ENCODE measurements around the gene PTPRN2. TPM values are rescaled to one million over a fixed set of nuclear protein-coding genes. Genes with fewer than 3 reads are reported as not detected.

The PTPRN2 gene
- total RNA-seq, 1 donor from 2014 or later: 11.4 TPM

- no peak for DNase-seq (ENCODE audit: low spot score, unreplicated experiment)
- Mint-ChIP-seq H3K27me3 (peaks cover 19% of the 10 kb centered on the region), H3K36me3 (ENCODE audit: insufficient read depth) (no peaks in the 10 kb centered on the region), H3K27ac (no peak overlapping the region), H3K4me3 (ENCODE audit: low read depth) (no peak overlapping the region), H3K9me3 (ENCODE audit: low read depth) (peaks cover 3% of the 10 kb centered on the region), H3K4me1 (ENCODE audit: low read depth) (no peaks in the 10 kb centered on the region)
- TF ChIP-seq CTCF (IDR thresholded peaks at IDR 0.05; ENCODE audit: unreplicated experiment): no peak
Observed at GRCh38 chr7:157927313-157927925, 660.2 kb downstream of the PTPRN2 start.

DNA sequence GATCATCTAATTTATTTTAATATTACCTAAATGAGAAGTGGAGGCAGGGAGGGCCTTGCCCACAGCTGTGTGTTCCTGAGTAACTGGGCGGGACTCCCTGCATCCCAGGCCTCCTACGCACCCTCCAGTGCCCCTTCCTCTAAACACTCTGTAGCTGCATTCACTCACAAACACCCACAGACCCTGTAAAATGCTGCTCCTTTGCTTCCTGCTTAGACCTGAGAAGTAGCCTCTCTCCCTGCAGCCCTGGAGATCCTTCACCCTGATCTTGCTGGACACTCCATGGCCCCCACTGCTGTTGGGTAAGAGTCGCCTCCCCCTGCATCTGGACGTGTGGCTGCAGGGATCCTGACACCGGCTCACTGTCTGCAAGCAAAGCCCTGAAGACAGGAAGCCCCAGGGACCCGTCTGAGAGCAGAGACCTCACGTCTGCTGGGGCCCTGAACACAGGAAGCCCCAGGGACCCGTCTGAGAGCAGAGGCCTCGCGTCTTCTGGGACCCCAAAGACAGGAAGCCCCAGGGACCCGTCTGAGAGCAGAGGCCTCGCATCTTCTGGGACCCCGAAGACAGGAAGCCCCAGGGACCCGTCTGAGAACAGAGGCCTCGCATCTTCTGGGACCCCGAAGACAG lies 661.0 kb downstream of the PTPRN2 start:
- H3K9me3 Mint-ChIP-seq (ENCODE audit: low read depth): no peaks in the 10 kb centered on the region
- no peak for DNase-seq (ENCODE audit: low spot score, unreplicated experiment)

DNA sequence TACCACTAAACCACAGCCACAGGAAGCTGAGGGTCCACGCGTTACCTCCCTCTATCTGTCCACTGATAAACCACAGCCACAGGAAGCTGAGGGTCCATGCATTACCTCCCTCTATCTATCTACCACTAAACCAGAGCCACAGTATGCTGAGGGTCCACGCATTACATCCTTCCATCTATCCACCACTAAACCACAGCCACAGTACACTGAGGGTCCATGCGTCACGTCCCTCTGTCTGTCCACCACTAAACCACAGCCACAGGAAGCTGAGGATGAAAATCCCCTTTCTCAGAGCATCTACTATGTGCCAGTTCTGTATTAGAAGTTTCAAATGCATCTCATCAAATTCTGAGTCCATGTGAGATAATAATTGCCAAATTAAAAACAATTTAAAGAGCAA lies 661.5 kb downstream of the PTPRN2 start:
- no peaks in the 10 kb centered on the region for H3K36me3 Mint-ChIP-seq (ENCODE audit: insufficient read depth)
- H3K27me3 Mint-ChIP-seq: peaks cover 19% of the 10 kb centered on the region
- no peaks in the 10 kb centered on the region for H3K4me1 Mint-ChIP-seq (ENCODE audit: low read depth)
- H3K27ac Mint-ChIP-seq: no peak overlapping the region
- DNase-seq (ENCODE audit: low spot score, unreplicated experiment): no peak
- TF ChIP-seq CTCF (IDR thresholded peaks at IDR 0.05; ENCODE audit: unreplicated experiment): no peak
- no peaks in the 10 kb centered on the region for H3K9me3 Mint-ChIP-seq (ENCODE audit: low read depth)
- no peak overlapping the region for H3K4me3 Mint-ChIP-seq (ENCODE audit: low read depth)

More for the DNA sequence above, 661.0 kb downstream of the PTPRN2 start:
- Mint-ChIP-seq H3K4me3 (ENCODE audit: low read depth) (no peak overlapping the region), H3K4me1 (ENCODE audit: low read depth) (no peaks in the 10 kb centered on the region), H3K36me3 (ENCODE audit: insufficient read depth) (no peaks in the 10 kb centered on the region), H3K27ac (no peak overlapping the region), H3K27me3 (peaks cover 19% of the 10 kb centered on the region)
- no peak for TF ChIP-seq CTCF (IDR thresholded peaks at IDR 0.05; ENCODE audit: unreplicated experiment)

DNA sequence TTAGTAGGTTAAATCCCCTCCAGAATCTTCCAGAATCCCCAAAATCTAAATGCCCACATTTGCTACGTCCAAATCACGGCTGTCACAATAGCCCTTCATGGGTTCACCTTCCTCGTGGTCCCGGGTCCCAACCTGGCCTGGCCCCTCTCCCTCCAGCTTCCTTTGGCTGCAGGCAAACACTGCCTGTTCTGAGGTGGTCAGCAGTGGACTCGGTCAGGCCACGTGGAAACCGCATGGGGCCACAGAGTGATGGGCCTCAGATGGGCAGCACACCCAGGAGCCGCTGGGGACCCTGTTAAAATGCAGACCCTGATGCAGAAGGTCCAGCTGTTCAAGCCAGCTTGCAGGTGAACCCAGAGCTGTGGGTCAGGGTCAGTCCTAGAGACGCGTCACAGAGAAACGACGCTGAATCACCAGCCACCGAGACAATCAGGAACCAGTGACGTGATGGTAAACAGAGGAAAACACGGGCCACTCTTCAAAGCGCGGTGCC lies 662.2 kb downstream of the PTPRN2 start:
- Mint-ChIP-seq H3K27ac (no peak overlapping the region), H3K4me3 (ENCODE audit: low read depth) (no peak overlapping the region), H3K27me3 (peaks cover 19% of the 10 kb centered on the region), H3K4me1 (ENCODE audit: low read depth) (no peaks in the 10 kb centered on the region), H3K36me3 (ENCODE audit: insufficient read depth) (no peaks in the 10 kb centered on the region), H3K9me3 (ENCODE audit: low read depth) (no peaks in the 10 kb centered on the region)
- DNase-seq (ENCODE audit: low spot score, unreplicated experiment): no peak
- TF ChIP-seq CTCF (IDR thresholded peaks at IDR 0.05; ENCODE audit: unreplicated experiment): no peak

- DNase-seq (ENCODE audit: low spot score, unreplicated experiment): no peak
- H3K4me3 Mint-ChIP-seq (ENCODE audit: low read depth): no peak overlapping the region
Observed at GRCh38 chr7:157923903-157924630, 663.6 kb downstream of the PTPRN2 start.

More at GRCh38 chr7:157923903-157924630, 663.6 kb downstream of the PTPRN2 start:
- no peaks in the 10 kb centered on the region for H3K9me3 Mint-ChIP-seq (ENCODE audit: low read depth)
- H3K27me3 Mint-ChIP-seq: peaks cover 13% of the 10 kb centered on the region
- H3K27ac Mint-ChIP-seq: no peak overlapping the region
- H3K4me1 Mint-ChIP-seq (ENCODE audit: low read depth): no peaks in the 10 kb centered on the region
- no peak for TF ChIP-seq CTCF (IDR thresholded peaks at IDR 0.05; ENCODE audit: unreplicated experiment)
- H3K36me3 Mint-ChIP-seq (ENCODE audit: insufficient read depth): no peaks in the 10 kb centered on the region
